Glutamatergic neuron (in vitro differentiated cells): ENCODE results near the gene EDNRB. TPM values are rescaled to one million over a fixed set of nuclear protein-coding genes. Genes with fewer than 3 reads are reported as not detected.
A peak's percentile ranks its signal among the peaks of the same experiment; 100 is the strongest.

Experiments
- DNase-seq: peaks from one replicate; pipeline ENCODE4 v3.0.0; 2022
- H3K27ac Mint-ChIP-seq: one replicate; pipeline ENCODE4 v1.8.0; 2020; ENCODE audit warnings: mild to moderate bottlenecking, mixed read lengths, inconsistent platforms; ENCODE audit not compliant: unreplicated experiment
- H3K27me3 Mint-ChIP-seq: one replicate; pipeline ENCODE4 v1.8.0; 2020; ENCODE audit warnings: mild to moderate bottlenecking, moderate library complexity, mixed read lengths, inconsistent platforms; ENCODE audit not compliant: unreplicated experiment
- H3K36me3 Mint-ChIP-seq: one replicate; pipeline ENCODE4 v1.8.0; 2020; ENCODE audit warnings: mild to moderate bottlenecking, mixed read lengths, inconsistent platforms; ENCODE audit not compliant: unreplicated experiment
- H3K4me1 Mint-ChIP-seq: one replicate; pipeline ENCODE4 v1.8.0; 2020; ENCODE audit warnings: mild to moderate bottlenecking, low read depth, mixed read lengths, inconsistent platforms; ENCODE audit not compliant: unreplicated experiment
- H3K4me3 Mint-ChIP-seq: one replicate; pipeline ENCODE4 v1.8.0; 2020; ENCODE audit warnings: mild to moderate bottlenecking, mixed read lengths, inconsistent platforms; ENCODE audit not compliant: unreplicated experiment
- H3K9me3 Mint-ChIP-seq: one replicate; pipeline ENCODE4 v1.8.0; 2020; ENCODE audit warnings: mild to moderate bottlenecking, moderate library complexity, mixed read lengths, inconsistent platforms; ENCODE audit not compliant: unreplicated experiment
- CTCF ChIP-seq: fragments of 200-600 bp; sonication (generic); IDR thresholded peaks from one replicate; pipeline ENCODE4 v1.5.0; 2021; ENCODE audit not compliant: partially characterized antibody, unreplicated experiment
- total RNA-seq: library from RNA; stranded (reverse); fragmentation: NEBNext Ultra II Directional; extraction: Animal tissue kit (Norgen Biotek cat#: 25700); gene quantifications from one replicate; pipeline ENCODE4 v1.2.1, GENCODE V29; 2021; ENCODE audit not compliant: unreplicated experiment

EDNRB gene
- total RNA-seq, 1 donor from 2014 or later = 0.10 TPM

GRCh38 chr13:77930430-77930829 lies 11.8 kb upstream of the EDNRB start:
- Mint-ChIP-seq H3K4me3 (no peak overlapping the region), H3K9me3 (no peaks in the 10 kb centered on the region), H3K36me3 (no peaks in the 10 kb centered on the region), H3K27me3 (peaks cover 3% of the 10 kb centered on the region), H3K27ac (no peak overlapping the region), H3K4me1 (no peaks in the 10 kb centered on the region)
- no peak for TF ChIP-seq CTCF
- DNase-seq = no peak

- Mint-ChIP-seq H3K27me3 (peaks cover 3% of the 10 kb centered on the region), H3K4me1 (no peaks in the 10 kb centered on the region), H3K36me3 (no peaks in the 10 kb centered on the region), H3K9me3 (no peaks in the 10 kb centered on the region), H3K4me3 (no peak overlapping the region), H3K27ac (no peak overlapping the region)
- TF ChIP-seq CTCF = no peak
- DNase-seq = no peak
These were observed 10.3 kb upstream of the EDNRB start for GRCh38 chr13:77928909-77929308.

- peaks cover 3% of the 10 kb centered on the region for H3K27me3 Mint-ChIP-seq
- H3K36me3 Mint-ChIP-seq = no peaks in the 10 kb centered on the region
- no peaks in the 10 kb centered on the region for H3K9me3 Mint-ChIP-seq
- H3K4me1 Mint-ChIP-seq = no peaks in the 10 kb centered on the region
- no peak for TF ChIP-seq CTCF
- no peak overlapping the region for H3K27ac Mint-ChIP-seq
- no peak for DNase-seq
- no peak overlapping the region for H3K4me3 Mint-ChIP-seq
These were observed 7.0 kb upstream of the EDNRB start for GRCh38 chr13:77925616-77926015.

GRCh38 chr13:77919921-77920294 lies 1.3 kb upstream of the EDNRB start:
- H3K9me3 Mint-ChIP-seq = no peaks in the 10 kb centered on the region
- H3K36me3 Mint-ChIP-seq = no peaks in the 10 kb centered on the region
- peaks cover 9% of the 10 kb centered on the region for H3K27me3 Mint-ChIP-seq
- H3K4me1 Mint-ChIP-seq = no peaks in the 10 kb centered on the region
- DNase-seq = no peak
- no peak for TF ChIP-seq CTCF
- no peak overlapping the region for H3K27ac Mint-ChIP-seq
- H3K4me3 Mint-ChIP-seq = no peak overlapping the region

GRCh38 chr13:77919246-77919920 lies 752 bp upstream of the EDNRB start:
- no peak for TF ChIP-seq CTCF
- no peak overlapping the region for H3K4me3 Mint-ChIP-seq

More at GRCh38 chr13:77919246-77919920, 752 bp upstream of the EDNRB start:
- no peaks in the 10 kb centered on the region for H3K9me3 Mint-ChIP-seq
- DNase-seq = peak; percentile 62
- no peak overlapping the region for H3K27ac Mint-ChIP-seq
- peaks cover 9% of the 10 kb centered on the region for H3K27me3 Mint-ChIP-seq
- H3K4me1 Mint-ChIP-seq = no peaks in the 10 kb centered on the region
- no peaks in the 10 kb centered on the region for H3K36me3 Mint-ChIP-seq
